ENCODE measurements around the gene SGCD.

Gene SGCD

GRCh38 chr5:156598964-156599363 is 272.0 kb downstream of the SGCD start:
- TF ChIP-seq FOXP2 (optimal IDR thresholded peaks at IDR 0.05; ENCODE audit: borderline replicate concordance, extremely low read depth, extremely low read length, insufficient read depth) (no peak), SIN3A (IDR thresholded peaks at IDR 0.05; ENCODE audit: borderline replicate concordance, insufficient read depth, low read length) (no peak)

- TF ChIP-seq TAF1 (IDR thresholded peaks at IDR 0.05; ENCODE audit: borderline replicate concordance, insufficient read depth, low read length): no peak
- no peak for TF ChIP-seq SIN3A (IDR thresholded peaks at IDR 0.05; ENCODE audit: borderline replicate concordance, insufficient read depth, low read length)
- TF ChIP-seq POLR2AphosphoS5 (IDR thresholded peaks at IDR 0.05; ENCODE audit: low read depth, low read length): no peak
- TF ChIP-seq FOXP2 (optimal IDR thresholded peaks at IDR 0.05; ENCODE audit: borderline replicate concordance, extremely low read depth, extremely low read length, insufficient read depth): no peak
- TF ChIP-seq REST (IDR thresholded peaks at IDR 0.05; ENCODE audit: insufficient read depth in 1 of 2, low read depth in 2 of 2, low read length in 2 of 2): no peak
These were observed 288.9 kb downstream of the SGCD start for GRCh38 chr5:156615901-156616300.

GRCh38 chr5:156617426-156617825 is 290.5 kb downstream of the SGCD start:
- TF ChIP-seq POLR2AphosphoS5 (IDR thresholded peaks at IDR 0.05; ENCODE audit: low read depth, low read length): no peak
- TF ChIP-seq TAF1 (IDR thresholded peaks at IDR 0.05; ENCODE audit: borderline replicate concordance, insufficient read depth, low read length): no peak

GRCh38 chr5:156618601-156619000 is 291.6 kb downstream of the SGCD start:
- TF ChIP-seq FOXP2 (optimal IDR thresholded peaks at IDR 0.05; ENCODE audit: borderline replicate concordance, extremely low read depth, extremely low read length, insufficient read depth) (no peak), POLR2AphosphoS5 (IDR thresholded peaks at IDR 0.05; ENCODE audit: low read depth, low read length) (no peak), SIN3A (IDR thresholded peaks at IDR 0.05; ENCODE audit: borderline replicate concordance, insufficient read depth, low read length) (no peak), TAF1 (IDR thresholded peaks at IDR 0.05; ENCODE audit: borderline replicate concordance, insufficient read depth, low read length) (no peak), REST (IDR thresholded peaks at IDR 0.05; ENCODE audit: insufficient read depth in 1 of 2, low read depth in 2 of 2, low read length in 2 of 2) (no peak)

GRCh38 chr5:156621719-156622118 is 294.8 kb downstream of the SGCD start:
- no peak for TF ChIP-seq TAF1 (IDR thresholded peaks at IDR 0.05; ENCODE audit: borderline replicate concordance, insufficient read depth, low read length)
- TF ChIP-seq SIN3A (IDR thresholded peaks at IDR 0.05; ENCODE audit: borderline replicate concordance, insufficient read depth, low read length): no peak
- TF ChIP-seq FOXP2 (optimal IDR thresholded peaks at IDR 0.05; ENCODE audit: borderline replicate concordance, extremely low read depth, extremely low read length, insufficient read depth): no peak
- TF ChIP-seq POLR2AphosphoS5 (IDR thresholded peaks at IDR 0.05; ENCODE audit: low read depth, low read length): no peak
- no peak for TF ChIP-seq REST (IDR thresholded peaks at IDR 0.05; ENCODE audit: insufficient read depth in 1 of 2, low read depth in 2 of 2, low read length in 2 of 2)

- TF ChIP-seq REST (IDR thresholded peaks at IDR 0.05; ENCODE audit: insufficient read depth in 1 of 2, low read depth in 2 of 2, low read length in 2 of 2) (no peak), POLR2AphosphoS5 (IDR thresholded peaks at IDR 0.05; ENCODE audit: low read depth, low read length) (no peak), SIN3A (IDR thresholded peaks at IDR 0.05; ENCODE audit: borderline replicate concordance, insufficient read depth, low read length) (no peak), FOXP2 (optimal IDR thresholded peaks at IDR 0.05; ENCODE audit: borderline replicate concordance, extremely low read depth, extremely low read length, insufficient read depth) (no peak), TAF1 (IDR thresholded peaks at IDR 0.05; ENCODE audit: borderline replicate concordance, insufficient read depth, low read length) (no peak)
These were observed 296.5 kb downstream of the SGCD start for GRCh38 chr5:156623381-156624040.
